Fibroblast of mammary gland (primary cell): ENCODE measurements around the gene ADCYAP1R1.

Experiments
- DNase-seq: peaks from one replicate; pipeline ENCODE4 v3.0.0-alpha.2; 2010; ENCODE audit warnings: low read depth
- H3K4me3 ChIP-seq: 2 replicates; pipeline ENCODE4 v1.5.1; 2011; ENCODE audit warnings: low read depth, mild to moderate bottlenecking, low read length, moderate library complexity; ENCODE audit not compliant: control insufficient read depth
- TF ChIP-seq, protein P1 (sequence below): conservative IDR thresholded peaks from 2 replicates; pipeline ENCODE4 v1.5.1; 2011; ENCODE audit warnings: low read depth, low read length, inconsistent platforms; ENCODE audit not compliant: control insufficient read depth, insufficient read depth

ADCYAP1R1 gene

DNA sequence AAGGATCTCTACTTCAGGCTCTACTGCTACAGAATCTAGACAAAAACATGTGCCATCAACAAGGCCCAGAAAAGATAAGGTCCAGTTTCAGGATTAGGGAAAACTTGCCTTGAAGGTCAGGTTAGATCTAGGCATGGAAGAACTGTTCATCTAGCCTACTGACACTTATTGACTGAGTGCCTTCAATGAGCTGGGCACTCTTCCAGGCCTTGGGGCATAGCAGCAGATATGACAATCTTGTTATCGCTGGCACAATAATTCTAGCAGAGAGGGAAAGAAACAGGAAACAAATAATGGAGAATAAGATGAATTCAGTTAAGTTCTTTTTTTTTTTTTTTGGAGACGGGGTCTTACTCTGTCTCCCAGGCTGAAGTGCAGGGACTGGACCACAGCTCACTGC, 71.6 kb downstream of the ADCYAP1R1 start:
- no peak overlapping the region for H3K4me3 ChIP-seq
- TF ChIP-seq, protein P1, sequence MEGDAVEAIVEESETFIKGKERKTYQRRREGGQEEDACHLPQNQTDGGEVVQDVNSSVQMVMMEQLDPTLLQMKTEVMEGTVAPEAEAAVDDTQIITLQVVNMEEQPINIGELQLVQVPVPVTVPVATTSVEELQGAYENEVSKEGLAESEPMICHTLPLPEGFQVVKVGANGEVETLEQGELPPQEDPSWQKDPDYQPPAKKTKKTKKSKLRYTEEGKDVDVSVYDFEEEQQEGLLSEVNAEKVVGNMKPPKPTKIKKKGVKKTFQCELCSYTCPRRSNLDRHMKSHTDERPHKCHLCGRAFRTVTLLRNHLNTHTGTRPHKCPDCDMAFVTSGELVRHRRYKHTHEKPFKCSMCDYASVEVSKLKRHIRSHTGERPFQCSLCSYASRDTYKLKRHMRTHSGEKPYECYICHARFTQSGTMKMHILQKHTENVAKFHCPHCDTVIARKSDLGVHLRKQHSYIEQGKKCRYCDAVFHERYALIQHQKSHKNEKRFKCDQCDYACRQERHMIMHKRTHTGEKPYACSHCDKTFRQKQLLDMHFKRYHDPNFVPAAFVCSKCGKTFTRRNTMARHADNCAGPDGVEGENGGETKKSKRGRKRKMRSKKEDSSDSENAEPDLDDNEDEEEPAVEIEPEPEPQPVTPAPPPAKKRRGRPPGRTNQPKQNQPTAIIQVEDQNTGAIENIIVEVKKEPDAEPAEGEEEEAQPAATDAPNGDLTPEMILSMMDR, result no peak
- no peak for DNase-seq

DNA sequence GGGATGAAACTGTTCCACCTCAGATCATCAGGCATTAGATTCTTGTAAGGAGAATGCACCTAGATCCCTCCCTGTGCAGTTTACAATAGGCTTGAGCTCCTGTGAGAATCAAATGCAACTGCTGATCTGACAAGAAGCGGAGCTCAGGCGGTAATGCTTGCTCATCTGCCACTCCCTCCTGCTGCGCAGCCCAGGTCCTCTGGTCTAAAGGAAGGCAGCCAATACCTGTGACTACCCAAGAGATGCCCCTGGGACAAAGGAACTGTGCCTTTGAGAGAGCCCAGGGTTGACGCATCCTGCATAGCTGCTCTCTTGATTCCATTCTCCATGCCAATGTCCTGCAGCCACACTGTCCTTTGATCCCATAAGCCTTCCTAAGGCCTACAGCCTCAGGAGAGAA, 73.1 kb downstream of the ADCYAP1R1 start:
- no peak overlapping the region for H3K4me3 ChIP-seq
- DNase-seq, result no peak
- TF ChIP-seq, protein P1, result no peak

DNA sequence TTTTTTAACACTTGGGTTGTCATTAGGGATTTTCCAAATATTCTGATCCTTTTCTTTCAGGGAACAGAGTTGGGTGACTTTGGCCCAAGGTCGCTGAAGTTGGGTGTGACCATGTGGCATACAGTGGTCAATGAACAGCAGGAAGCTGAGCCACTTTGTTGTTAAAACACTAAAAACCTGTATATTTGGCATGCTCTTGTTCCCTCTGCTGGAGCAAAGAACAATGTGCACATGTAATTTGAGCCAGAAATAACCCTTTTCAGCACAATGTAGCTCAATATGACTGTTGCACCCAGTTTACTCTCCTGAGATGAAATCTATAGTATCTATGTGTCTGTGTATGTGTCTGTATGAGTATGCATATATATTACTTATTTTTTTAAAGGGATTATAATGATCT, 74.9 kb downstream of the ADCYAP1R1 start:
- TF ChIP-seq, protein P1, result peak; percentile 37
- DNase-seq, result peak; percentile 38
- no peak overlapping the region for H3K4me3 ChIP-seq

DNA sequence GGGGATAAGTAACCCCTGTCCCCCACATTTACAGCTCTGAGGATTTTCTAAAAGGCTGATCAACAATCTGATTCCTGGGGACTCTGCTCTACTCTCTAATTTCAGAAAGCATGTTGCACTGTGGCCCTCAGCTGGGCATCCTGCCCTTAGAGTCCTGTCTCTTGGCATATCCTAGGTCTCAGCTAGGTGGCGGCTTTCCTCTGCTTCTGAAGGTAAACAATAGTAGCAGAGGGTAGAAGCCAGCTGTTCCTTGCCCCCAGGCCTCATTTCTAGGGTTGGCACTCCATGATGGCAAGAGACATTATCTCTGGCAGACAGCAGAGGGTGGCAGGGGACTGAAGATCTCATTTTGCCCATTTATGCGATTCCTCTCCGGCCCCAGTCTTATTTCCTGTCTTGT, 77.0 kb downstream of the ADCYAP1R1 start:
- no peak for DNase-seq
- no peak overlapping the region for H3K4me3 ChIP-seq
- TF ChIP-seq, protein P1, result no peak

DNA sequence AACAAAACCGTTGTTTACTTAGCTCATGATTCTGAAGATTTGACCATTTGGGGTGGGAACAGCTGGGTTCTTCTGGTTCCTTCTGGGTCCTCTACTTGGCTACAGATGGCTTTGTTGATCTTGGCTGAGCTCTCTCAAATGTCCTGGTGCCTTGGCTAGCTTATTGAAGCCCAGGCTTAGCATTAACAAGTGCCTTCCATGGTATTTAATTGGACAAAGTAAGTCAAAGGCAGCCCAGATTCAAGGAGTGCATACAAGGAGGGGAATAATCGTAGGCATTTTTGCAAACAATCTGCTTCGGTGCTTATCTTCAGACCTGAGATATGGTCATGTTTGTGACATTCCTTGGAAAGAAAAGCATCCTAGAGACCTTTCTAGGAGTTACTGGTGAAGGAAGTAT, 81.4 kb downstream of the ADCYAP1R1 start:
- TF ChIP-seq, protein P1, result no peak
- H3K4me3 ChIP-seq, result no peak overlapping the region
- no peak for DNase-seq

DNA sequence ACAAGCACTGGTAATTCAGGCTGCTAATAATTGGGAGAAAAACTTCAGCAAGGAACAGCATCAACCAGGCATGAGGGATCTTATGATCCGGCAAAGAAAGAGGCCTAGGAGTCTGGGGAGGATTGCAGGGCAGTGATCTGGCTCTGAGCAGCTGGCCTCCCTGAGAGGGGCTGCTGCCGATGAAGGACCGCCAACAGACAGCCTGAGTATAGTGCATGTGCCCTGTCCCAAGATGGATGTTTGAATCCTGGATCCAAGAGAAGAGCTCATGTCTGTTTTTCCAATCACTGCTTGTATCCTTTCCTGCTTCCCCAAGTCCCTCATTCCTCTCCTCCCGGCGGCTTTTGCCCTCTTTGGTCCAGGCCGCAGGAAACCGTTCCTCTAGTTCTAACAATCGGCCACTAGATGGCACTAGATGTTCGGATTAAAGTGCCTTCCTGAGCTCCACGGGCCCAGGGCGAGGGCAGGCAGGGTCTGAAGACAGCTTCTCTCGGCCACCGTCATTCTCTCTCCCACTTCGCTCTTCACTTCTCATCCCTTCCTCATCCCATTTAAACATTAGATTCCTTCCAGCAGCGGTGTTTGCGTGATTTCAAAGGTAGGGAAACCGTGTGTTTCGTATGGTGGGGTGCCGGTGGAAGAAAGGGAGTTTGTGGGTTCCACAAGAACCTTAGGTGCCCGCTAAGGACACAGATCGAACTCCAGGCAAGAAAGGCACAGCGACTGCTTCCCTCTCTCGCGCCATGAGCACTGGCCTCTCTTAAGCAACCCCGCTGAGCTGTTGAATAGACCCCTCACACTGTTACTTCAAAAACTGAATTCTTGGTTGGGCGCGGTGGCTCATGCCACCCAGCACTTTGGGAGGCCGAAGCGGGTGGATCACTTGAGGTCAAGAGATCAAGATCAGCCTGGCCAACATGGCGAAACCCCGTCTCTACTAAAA, 82.4 kb downstream of the ADCYAP1R1 start:
- DNase-seq, result peak; percentile 70
- H3K4me3 ChIP-seq, result no peak overlapping the region
- TF ChIP-seq, protein P1, result peak; percentile 65
